HG03432 (cell line): ENCODE measurements around the gene ARHGAP5.
A peak's percentile ranks its signal among the peaks of the same experiment; 100 is the strongest.

Experiments
- ATAC-seq: cut with Tn5 transposase; IDR thresholded peaks from one replicate; pipeline ENCODE4 v1.9.1; 2021; ENCODE audit warnings: mild to moderate bottlenecking, moderate library complexity; ENCODE audit not compliant: unreplicated experiment

ARHGAP5 gene, protein sequence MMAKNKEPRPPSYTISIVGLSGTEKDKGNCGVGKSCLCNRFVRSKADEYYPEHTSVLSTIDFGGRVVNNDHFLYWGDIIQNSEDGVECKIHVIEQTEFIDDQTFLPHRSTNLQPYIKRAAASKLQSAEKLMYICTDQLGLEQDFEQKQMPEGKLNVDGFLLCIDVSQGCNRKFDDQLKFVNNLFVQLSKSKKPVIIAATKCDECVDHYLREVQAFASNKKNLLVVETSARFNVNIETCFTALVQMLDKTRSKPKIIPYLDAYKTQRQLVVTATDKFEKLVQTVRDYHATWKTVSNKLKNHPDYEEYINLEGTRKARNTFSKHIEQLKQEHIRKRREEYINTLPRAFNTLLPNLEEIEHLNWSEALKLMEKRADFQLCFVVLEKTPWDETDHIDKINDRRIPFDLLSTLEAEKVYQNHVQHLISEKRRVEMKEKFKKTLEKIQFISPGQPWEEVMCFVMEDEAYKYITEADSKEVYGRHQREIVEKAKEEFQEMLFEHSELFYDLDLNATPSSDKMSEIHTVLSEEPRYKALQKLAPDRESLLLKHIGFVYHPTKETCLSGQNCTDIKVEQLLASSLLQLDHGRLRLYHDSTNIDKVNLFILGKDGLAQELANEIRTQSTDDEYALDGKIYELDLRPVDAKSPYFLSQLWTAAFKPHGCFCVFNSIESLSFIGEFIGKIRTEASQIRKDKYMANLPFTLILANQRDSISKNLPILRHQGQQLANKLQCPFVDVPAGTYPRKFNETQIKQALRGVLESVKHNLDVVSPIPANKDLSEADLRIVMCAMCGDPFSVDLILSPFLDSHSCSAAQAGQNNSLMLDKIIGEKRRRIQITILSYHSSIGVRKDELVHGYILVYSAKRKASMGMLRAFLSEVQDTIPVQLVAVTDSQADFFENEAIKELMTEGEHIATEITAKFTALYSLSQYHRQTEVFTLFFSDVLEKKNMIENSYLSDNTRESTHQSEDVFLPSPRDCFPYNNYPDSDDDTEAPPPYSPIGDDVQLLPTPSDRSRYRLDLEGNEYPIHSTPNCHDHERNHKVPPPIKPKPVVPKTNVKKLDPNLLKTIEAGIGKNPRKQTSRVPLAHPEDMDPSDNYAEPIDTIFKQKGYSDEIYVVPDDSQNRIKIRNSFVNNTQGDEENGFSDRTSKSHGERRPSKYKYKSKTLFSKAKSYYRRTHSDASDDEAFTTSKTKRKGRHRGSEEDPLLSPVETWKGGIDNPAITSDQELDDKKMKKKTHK (N-terminal part only)

DNA sequence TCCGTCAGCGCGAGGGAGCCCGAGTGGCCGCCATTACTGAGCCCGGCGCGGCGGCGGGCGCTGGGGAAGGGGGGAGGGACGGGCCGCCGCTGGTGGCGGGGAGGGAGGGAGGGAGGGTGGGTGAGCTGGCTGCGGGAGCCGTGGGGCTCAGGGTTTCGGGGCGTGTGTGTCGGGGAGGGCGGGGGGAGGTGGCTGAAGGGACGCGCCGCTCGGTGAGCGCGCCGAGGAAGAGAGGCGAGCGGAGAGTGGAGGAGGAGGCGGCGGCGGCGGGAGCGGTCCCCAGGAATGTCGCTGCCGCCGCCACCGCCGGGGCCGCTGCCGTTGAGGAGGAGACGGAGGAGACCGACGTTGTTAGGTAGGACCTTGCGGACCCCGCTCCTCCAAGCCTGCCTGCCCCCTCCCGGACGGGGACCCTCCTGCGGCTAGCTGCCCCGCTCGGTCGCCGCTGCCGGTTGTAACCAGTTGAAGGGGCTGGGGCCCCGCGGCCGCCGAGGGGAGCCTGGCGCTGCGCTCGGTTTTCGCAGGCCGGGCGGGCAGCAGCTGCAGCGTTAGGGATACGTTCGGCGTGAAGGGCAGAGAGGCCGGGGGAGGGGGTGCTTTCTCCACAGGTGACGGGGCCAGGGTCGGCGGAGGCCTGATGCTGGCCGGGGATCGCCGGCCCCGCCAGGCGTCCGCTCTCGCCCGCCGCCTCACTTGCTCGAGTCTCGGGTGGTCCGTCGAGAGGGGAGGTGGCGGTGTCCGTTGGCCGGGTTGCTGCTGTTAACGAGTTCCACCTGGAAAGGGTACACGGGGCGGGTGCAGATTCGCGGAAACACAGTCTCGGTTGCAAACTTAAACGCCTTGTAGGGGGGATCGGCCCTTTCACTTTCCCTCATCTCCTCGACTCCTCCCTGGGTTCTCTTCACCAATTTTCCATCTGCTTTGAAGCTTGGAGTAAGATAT is at the start of gene ARHGAP5:
TSS of gene ARHGAP5 (plus strand) at position 224 of the 942 bp plus-strand sequence. CDS start 13,366 bp downstream, outside the sequence.
- ATAC-seq = peak; percentile 47

DNA sequence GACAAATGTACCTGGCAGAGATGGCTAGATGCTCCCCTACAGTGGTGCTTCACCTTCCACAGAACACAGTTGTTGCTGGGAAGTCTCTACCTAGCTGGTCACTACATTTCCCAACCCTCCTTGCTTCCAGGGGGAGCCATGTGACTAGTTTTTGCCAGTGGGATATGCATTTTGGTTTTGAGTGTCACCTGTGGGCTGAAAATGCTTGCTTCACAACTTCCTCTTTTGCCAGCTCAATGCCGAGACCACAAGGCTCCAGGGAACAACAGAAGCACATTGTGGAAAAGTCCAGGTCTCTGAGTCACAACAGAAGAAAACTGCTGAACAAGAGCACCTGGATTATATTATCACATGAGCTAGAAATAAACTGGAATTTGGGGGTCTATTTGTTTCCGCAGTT is 48.5 kb upstream of the ARHGAP5 start:
- peak; percentile 47 for ATAC-seq

DNA sequence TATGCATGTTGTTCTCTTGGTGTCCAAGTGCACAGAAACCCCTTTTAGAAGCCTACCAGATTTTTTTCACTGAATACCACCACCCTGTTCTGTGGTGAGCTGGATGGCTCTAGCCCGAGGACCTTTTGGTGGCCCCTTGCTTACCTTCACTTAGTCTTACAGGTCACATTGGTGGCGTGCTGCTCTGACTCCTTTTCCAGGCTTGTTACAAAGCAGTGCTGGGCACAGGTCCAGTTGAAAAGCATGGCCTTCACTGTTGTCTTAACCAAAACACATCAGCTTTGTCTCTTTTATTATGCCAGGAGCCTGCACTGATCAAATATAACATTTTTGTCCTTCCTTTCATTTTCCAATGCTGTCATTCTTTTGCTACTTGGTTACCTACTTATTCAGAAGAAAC is 43.6 kb upstream of the ARHGAP5 start:
- ATAC-seq = no peak

DNA sequence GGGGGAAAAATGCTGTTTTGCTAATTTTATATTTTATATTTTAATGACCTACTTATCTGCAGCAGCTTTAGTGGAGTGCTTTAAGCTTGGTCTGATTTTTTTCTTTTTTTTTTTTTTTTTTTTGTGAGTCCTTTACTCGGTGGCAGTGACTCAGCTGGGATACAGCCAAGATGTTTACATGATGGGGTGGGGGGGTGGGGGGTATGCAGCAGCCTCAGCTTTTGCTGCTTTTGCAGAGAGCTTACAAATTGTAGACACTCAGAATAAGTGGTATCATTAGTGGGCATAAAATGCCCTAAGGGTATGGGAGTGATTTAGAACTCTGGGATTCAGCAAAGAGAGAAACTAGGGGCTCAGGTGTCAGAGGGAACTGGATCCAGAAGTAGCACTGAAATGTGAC is 38.2 kb upstream of the ARHGAP5 start:
- no peak for ATAC-seq

DNA sequence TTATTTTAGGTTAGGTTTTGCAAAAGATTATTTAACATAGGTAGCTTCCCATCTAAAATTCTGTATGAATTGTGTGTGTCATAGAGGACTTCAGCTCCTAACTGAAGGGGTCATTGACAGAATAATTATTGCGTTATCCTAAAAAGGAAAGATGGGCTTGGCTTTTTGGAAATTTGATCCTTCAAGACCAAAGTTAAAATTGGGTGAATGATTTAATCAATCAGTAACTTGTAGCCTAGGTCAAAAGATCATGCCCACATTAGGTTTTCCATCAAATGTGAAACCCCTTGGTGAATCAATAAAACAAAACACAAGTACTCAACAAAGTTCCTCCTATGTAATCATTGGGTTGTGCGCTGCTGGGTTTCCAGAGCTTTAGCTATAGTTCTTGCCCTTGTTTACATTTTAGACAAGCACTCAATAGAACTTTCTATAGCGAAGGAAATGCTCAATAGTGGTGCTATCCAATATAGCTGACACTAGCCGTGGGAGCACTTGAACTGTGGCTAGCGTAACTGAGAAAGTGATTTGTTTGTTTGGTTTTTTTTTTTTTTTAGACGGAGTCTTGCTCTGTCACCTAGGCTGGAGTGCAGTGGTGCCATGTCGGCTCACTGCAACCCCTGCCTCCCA is 37.6 kb upstream of the ARHGAP5 start:
- ATAC-seq = no peak

DNA sequence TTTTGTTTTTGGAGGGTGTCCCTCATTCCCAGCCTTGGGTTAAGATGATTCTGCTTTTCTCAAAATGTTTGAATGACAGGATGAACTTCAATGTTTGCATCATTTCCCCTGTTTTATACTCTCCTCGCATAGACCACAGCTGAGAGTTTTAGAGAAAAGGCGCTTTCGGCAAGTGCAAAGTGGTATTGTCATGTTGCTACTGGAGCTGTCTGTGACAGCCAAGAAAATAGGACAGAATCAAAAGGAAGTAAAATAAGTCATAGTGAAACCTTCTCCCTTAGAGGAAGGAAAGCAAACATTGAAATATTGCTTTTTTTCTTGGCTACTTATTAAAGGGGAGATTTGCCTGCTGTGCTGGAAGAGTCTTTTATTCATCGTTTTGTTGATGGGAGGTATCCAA is 33.5 kb upstream of the ARHGAP5 start:
- ATAC-seq = no peak

DNA sequence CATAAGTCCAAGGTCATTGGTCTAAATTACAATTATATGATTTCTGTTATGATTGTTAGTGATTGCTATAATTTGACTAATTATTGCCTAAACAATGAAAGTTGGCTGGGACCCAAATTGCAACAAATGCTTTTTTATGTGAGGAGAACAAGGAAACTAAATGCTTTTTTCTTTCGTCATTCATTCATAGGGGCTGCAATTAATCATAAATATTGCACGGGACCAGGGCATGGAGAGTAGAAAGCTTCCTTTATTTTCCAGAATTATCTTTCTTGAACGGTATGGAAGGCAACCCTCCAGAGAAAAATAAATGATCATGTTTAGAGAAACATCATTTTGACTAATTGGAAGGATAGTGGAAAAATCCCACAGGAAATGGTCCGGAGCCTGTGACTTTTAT is 32.6 kb upstream of the ARHGAP5 start:
- no peak for ATAC-seq

DNA sequence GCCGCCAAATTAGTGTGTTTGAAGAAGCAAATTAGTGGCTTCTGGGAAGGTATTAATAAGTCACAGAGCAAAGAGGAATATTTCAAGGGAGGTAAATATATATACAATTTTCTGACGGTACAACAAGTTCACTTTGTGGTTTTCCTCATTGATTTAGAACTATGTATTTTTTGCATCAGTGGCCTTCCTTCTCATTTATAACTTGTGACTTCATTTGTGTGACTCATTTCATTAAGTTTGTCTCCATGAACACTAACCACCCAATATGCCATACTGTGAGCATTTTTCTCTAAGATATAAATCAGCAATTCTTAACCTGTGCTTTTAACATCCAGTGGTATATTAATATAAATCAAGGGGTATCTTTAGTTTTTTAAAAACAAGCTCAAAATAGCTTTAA is 29.3 kb upstream of the ARHGAP5 start:
- ATAC-seq = no peak

DNA sequence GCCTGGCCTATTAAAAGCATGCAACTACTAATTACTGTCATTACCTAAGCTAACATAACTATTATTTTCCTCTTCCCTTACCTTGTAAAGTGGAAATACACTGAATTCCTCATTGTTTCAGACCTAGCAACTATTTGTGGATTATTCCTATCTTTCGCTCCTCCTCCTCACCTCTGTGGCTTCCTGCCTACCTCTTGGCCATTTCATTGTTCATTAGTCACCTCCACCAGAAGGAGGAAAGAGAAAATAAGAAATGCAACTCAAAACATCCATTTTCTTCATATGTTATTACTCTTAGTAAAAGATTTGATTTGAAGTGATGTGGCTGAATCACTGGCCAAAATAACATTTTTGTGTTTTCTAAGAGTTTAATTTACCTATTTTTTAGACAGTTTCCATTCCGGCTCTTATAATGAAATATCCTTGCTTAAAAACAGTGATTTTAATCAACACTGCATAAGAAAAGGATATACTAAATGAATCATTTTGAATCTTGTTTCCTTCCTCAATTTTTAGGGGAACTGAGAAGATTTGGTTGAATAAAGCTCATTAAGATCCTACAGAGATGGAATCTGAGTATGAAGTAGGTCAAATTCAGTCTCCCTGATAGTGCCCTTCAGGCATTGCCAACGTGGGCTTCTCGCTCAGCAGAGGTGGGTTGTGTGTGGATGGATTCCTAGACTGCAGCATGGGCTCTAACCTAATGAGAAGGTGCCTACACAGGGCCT is 27.6 kb upstream of the ARHGAP5 start:
- no peak for ATAC-seq

DNA sequence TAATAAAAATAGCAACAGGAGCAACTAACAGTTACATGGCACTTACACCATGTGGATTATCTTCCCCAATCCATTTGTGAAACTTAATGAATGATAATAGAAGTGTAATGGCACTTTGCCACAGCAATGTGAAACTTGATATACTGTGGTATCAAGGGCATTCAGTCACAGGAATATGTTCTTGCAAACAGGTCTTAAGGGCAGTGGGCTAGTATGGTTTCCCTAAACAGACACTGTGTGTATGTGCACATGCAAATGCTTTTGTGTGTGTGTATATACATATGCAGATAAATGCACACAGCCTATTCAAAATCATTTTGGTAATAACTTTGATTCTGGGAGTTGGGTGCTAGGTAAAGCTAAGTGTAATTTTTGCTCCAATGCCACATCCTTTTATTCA is 26.2 kb upstream of the ARHGAP5 start:
- no peak for ATAC-seq

DNA sequence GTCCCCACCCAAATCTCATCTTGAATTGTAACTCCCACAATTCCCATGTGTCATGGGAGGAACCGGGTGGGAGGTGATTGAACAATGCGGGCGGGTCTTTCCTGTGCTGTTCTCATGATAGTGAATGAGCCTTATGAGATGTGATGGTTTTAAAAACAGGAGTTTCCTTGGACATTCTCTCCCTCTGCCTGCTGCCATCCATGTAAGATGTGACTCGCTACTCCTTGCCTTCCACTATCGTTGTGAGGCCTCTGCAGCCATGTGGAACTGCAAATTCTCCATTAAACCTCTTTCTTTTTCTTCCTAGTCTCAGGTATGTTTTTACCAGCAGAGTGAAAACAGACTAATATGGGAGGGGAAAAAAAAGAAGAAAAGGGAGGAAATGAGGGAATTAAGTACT is 22.6 kb upstream of the ARHGAP5 start:
- no peak for ATAC-seq

DNA sequence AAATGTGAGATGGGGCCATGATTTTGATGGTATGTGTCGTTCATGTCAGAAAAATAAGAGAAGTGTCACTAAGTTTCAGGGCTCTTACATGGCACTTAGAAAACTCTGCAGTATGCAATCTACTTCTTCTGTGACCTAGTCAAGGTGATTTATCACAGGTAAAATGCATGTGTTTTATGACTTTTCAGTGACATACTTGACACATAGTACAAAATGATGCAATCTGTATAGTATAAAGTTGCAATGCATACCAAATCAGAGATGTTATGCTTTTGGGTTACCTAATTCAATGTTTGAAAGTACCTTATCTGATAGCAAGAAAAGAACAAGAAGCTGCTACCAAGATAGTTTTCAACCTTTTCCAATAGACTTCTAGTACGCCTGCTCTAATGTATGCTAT is 21.9 kb upstream of the ARHGAP5 start:
- no peak for ATAC-seq

DNA sequence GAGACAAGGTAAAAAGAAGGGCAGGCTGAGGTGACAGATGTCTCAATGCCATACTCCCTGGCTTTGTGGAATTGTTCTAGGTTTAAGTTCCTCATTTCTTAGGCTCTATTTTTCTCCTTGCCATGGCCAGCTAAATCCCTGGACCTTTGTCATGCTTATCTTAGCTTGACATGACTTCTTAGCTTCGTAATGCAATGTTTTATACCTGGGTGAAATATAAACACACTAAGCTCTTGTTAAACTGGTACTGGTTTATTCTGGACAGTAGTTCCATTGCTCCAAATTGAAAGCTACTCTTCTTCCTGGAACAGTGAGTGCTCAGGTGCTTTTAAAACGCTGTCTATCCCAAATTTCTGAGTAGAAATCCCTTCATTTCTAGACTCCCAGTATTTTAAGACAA is 17.4 kb upstream of the ARHGAP5 start:
- ATAC-seq = no peak

DNA sequence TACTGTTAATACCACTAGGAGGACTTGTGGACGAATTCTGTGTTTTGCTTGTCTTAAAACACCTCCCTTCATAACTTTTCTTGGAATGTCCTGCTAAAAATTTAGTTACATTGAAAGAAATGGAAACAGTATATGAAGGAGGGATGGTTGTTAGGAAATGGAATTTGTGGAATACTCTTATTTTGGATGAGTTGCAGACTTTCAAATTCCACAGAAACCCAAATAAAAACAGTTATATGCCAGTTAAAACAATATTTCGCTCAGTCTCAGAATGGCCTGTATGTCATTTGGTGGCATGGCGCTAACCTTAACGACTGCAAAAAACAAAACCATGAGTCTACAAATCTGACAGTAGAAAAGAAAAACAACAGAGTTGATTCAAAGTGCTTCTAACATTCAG is 12.2 kb upstream of the ARHGAP5 start:
- ATAC-seq = no peak

DNA sequence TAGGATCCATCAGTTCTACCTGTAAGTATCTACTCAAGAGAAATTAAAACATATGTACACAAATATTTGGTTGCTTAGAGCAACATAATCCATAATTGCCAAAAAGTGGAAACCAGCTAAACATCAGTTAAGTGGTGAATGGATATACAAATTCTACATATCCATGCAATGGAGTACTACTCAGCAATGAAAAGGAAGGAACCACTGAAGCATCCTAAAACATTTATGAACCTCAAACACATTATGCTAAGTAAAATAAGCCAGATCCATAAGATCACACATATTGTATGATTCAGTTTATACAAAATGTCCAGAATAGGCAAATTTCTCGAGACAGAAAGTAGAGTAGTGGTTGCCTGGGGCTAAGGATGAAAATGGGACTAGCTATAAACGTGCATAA is 8.4 kb upstream of the ARHGAP5 start:
- no peak for ATAC-seq

DNA sequence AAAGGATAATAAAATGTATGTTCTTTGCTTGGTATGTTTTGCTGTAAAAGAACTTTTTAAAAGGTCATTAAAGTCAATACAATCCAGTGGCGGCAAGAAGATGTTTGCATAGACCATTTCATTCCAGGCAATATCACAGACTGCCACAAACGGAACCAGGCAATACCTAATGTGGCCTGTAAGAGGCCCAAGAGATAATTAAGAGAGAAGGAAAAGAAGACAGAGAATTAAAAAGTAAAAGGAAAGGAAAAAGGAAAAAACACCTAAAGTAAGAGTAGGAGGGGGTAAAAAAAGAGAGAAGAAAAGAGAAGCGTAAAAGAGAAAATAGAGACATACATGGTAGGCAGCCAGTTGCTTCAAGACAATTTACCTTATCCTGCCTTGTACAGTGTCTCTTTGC is 6.8 kb upstream of the ARHGAP5 start:
- no peak for ATAC-seq

DNA sequence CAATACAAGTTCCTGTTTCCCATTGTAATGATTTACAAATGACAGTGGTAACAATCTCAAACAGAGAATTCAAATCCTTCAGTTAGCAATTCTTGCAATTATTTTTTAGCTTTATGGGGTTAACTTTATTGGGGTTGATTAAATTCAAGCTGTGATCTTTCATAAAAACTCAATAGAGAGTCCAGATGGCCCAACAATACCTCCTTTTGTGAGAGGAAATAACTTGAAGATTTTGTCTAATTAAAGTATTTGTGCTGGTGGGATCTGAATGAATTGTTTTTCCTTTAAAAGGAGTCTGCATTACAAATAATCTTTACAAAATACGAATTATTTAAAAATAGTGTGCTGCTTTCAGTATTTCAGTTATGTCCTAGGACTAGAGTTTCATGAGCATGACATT is 4.4 kb upstream of the ARHGAP5 start:
- no peak for ATAC-seq

DNA sequence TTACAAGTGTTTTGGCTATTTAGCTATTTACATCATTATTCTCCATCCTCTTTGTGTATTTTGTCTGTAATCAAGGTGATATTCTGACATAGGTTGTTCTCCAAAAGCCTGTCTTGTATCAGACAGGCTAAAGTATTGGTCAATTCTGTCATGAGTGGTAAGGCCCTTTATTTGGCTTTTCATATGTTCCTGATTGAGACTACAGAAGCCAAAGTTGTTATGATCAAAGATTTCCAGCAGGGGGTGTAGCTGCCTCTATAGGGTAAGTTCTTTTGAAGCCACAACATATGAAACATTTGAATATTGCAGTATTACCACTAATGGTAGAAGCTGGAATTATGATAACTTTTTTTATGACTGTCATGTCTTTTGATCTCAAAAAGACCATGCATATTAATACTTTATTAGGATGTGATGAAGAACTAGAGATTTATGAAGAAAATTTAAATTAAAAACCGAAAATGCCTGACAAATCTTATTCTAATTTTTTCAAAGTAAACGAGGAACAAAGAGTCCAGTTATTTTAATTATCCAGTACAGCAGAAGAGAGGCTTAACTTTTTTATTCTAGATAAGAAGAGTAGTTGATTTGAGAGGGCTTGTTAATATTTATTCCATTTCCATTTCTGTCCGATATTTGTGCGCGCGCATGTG is 3.4 kb upstream of the ARHGAP5 start:
- ATAC-seq = peak; percentile 17
